GM18909 (cell line): ENCODE measurements around the gene DBI.
A peak's percentile ranks its signal among the peaks of the same experiment; 100 is the strongest.

Experiments used
- ATAC-seq: cut with Tn5 transposase; IDR thresholded peaks from one replicate; pipeline ENCODE4 v1.9.1; 2021; ENCODE audit warnings: mild to moderate bottlenecking; ENCODE audit not compliant: unreplicated experiment, poor library complexity

DBI gene

GRCh38 chr2:119366649-119367471 lies at the start of gene DBI, which contains the start of gene C2orf76:
DBI (plus strand) TSS chr2:119366977; CDS start chr2:119367052, 75 bp downstream.
C2orf76 (minus strand) TSS chr2:119366834; CDS start chr2:119339959, 26,875 bp downstream.
- peak; percentile 96 for ATAC-seq

GRCh38 chr2:119317554-119317953 lies 49.2 kb upstream of the DBI start:
- ATAC-seq: no peak

- ATAC-seq: no peak
Measured at GRCh38 chr2:119319593-119319992, 47.2 kb upstream of the DBI start.

DNA sequence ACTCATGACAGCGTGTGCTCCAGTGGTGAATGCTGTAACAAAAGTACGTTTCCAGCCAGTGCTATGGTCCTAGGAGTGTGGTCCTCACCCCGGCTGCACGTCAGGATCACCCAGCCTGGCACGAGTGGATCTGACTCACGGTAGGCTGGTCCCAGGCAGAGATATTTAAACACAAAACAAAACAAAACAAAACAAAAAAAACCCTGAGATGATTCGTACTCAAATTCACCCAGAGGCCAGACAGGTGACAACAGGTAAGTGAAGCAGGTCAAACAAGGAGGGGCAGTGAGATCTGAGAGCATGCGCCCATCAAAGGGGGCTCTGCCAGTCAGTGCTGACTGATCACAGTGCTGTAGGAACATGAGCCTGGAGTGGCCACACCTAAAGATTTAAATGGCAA lies 43.3 kb upstream of the DBI start:
- ATAC-seq: no peak

GRCh38 chr2:119324685-119325270 lies 42.0 kb upstream of the DBI start:
- no peak for ATAC-seq

GRCh38 chr2:119326938-119327337 lies 39.8 kb upstream of the DBI start:
- ATAC-seq: no peak

GRCh38 chr2:119327431-119327830 lies 39.3 kb upstream of the DBI start:
- ATAC-seq: no peak

DNA sequence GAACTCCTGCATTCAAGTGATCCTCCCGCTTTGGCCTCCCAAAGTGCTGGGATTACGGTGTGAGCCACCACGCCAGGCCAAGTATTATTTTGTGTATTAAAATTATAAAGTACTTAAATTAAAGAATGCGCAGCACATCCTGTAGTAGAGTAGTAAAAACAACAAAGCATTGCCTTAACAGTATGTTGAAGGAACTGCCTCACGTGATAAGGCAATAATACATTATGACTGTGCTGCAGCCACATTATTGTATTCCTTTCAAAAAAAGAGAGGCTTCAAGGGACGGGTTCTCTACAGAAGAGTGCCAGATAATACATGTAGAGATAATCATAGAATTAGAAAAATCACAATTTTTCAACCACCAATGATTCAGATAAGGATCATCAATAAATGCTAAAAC lies 33.8 kb upstream of the DBI start:
- no peak for ATAC-seq

DNA sequence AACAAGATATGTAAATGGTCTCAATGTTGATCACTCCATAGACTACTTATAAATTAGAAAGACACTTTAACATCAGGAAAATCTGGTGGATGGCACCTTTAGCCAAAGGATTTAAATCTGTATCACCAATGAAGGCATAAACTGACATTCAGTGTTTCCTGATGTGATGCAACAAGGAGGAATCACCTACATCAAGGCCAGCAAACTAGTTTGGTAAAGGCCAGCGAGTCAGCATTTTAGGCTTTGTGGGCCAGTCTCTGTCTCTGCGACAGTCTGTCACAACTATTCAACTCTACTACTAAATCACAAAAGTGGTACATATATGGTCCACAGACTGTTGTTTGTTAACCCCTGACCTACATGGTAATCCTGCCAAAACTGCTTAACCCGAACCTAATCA lies 33.4 kb upstream of the DBI start:
- no peak for ATAC-seq

DNA sequence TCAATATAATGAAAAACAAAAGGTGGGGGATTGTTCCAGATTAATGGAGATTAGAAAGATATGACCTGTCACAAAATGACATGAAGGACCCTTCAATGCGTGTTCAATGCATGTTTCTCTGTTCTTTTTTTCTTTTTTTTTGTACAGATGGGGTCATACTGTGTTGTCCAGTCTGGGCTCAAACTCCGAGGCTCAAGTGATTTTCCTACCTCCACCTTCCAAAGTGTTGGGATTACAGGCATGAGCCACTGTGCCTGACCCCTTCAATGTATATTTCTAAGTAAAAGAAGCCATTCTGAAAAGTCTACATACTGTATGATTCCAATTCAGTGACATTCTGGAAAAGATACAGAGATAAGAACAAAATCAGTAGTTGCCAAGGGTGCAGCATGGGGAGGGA lies 32.9 kb upstream of the DBI start:
- ATAC-seq: no peak

- no peak for ATAC-seq
Measured at GRCh38 chr2:119337749-119338148, 29.0 kb upstream of the DBI start.

DNA sequence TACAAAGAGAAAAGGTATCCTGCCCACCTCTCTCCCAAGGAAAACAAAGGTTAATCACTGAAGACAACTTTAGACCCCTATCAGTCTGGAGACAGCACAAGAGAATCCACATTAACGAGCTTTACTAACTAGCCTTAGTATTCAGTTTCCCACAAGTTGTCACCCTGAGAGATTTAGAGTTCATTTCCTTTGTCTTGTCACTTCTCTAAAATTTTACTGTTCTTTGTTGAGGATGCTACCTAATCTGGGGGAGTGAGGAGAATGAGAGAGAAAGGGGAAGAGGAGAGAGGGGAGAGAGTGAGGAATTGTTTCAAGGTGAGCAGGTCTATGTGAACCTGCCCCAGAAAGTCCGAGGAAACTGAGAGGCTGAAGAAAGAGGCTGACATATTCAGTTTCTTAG lies 28.5 kb upstream of the DBI start:
- no peak for ATAC-seq

DNA sequence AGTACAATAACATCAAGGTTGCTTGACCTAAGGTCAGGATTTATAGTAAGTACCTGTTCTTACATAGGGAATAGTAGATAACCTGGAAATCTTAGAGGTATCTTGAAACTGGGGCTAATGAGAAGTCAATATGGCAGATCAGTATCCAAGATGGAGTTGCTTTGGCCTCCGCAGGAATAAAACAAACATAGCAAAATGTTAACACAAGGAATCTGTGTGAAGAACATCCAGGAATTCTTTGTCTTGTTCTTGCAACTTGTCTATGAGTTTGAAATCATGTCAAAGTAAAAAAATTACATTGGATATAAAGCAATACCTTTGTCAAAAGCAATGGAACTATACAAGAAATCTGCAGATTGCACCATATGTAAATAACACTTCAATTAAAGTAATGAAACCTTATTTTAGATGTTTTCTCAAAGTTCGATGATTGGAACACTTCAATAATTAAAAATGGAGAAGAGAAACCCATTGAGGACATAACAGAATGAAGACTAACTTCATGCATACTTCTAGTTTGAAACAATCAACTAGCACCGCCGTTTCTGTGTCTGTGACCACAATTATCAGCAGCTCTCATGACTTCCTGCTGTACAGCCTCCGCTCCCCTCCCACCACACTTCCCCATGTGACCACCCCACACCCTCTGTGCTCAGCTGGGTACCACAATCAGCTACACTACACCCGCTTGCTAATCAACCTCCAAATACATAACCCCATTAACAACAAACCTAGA lies 27.8 kb upstream of the DBI start:
- ATAC-seq: peak; percentile 100

GRCh38 chr2:119339562-119339923 lies 27.2 kb upstream of the DBI start:
- no peak for ATAC-seq

DNA sequence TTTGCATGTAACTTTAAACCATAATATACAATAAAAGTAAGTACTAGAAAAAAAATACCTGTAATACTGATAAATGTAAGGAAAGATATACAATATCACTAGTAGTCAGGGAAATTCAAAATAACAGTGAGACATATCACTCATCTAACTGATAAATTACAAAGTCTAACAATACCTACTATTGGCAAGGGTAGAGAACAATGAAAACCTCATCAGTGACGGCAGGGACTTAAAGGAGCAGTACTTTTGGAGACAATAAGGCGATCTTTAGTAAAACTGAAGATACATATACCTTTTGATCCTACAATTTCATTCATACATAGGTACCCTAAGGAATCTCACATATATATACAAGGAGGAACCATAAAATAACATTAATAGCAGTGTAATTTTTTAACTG lies 25.1 kb upstream of the DBI start:
- no peak for ATAC-seq

- ATAC-seq: no peak
Measured at GRCh38 chr2:119349289-119349688, 17.5 kb upstream of the DBI start.

DNA sequence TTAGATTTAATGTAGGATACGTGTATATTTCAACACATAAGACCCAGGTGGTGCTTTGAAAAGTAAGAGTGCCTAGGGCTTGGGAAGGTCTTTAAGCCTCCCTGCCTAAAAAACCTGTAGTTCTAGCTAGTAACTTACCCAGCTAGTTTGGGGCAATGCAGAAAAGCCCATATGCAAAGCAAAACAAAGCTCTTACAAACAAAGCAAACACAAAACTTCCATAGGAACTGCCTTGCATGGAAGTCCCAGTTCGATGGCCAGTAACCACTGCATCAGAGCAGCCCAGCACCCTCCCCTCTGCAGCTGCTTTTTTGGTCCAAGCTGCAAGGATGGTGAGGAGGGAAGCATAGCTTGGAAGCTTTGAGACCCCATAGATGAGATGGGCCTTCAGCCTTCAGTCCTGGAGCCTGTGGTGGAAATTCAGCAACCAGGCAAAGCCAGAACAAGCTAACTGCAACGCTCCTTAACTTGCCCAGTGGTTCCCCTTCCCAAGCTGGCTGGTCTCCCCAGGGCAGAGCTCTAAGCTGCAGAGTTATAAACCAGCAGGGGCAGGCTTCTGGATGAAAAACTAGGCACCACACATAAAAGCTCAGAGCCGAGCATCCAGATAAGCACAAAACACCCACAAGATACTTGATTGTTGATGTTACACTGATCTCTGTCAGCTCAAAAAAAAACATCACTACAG lies 16.3 kb upstream of the DBI start:
- ATAC-seq: no peak

DNA sequence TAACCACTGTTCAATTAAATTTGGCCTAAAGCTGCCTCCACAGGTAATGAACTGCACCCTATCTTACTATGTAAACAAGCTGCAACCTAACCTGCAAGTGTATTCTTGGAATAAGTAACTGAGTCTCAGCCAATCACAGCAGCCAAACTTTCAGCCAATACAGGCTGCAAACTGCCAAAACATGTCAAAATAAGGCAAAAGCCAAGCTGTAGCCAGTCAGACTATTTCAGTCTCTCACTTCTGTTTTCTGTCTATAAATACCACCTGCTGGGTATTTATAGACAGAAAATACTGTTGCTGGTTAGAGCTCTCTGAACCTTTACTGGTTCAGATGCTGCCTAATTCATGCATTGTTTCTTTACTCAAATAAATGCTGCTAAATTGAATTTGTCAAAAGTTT lies 14.4 kb upstream of the DBI start:
- peak; percentile 95 for ATAC-seq

GRCh38 chr2:119354860-119355259 lies 11.9 kb upstream of the DBI start:
- no peak for ATAC-seq

- ATAC-seq: no peak
Measured at GRCh38 chr2:119359774-119360173, 7.0 kb upstream of the DBI start.
